Activated naive CD8-positive, alpha-beta T cell treated with anti-CD3 and anti-CD28 coated beads for 36 hours (primary cell): ENCODE data around the gene CNOT1. TPM values are rescaled to one million over a fixed set of nuclear protein-coding genes. Genes with fewer than 3 reads are reported as not detected.

Source experiments
- DNase-seq: peaks from one replicate; pipeline ENCODE4 v3.0.0; 2021
- H3K27ac Mint-ChIP-seq: one replicate; pipeline ENCODE4 v1.8.0; 2022; ENCODE audit warnings: mild to moderate bottlenecking, moderate library complexity, mixed read lengths
- H3K27me3 Mint-ChIP-seq: one replicate; pipeline ENCODE4 v1.8.0; 2022; ENCODE audit warnings: mild to moderate bottlenecking, mixed read lengths
- H3K36me3 Mint-ChIP-seq: one replicate; pipeline ENCODE4 v1.8.0; 2021; ENCODE audit warnings: mild to moderate bottlenecking, mixed read lengths
- H3K4me1 Mint-ChIP-seq: one replicate; pipeline ENCODE4 v1.8.0; 2021; ENCODE audit warnings: mixed read lengths
- H3K4me3 Mint-ChIP-seq: one replicate; pipeline ENCODE4 v1.8.0; 2022; ENCODE audit warnings: mild to moderate bottlenecking, moderate library complexity, mixed read lengths
- H3K9me3 Mint-ChIP-seq: one replicate; pipeline ENCODE4 v1.8.0; 2022; ENCODE audit warnings: mixed read lengths
- total RNA-seq, 2 experiments: library from RNA; stranded (reverse); gene quantifications; one replicate each; pipeline ENCODE4 v1.2.3, GENCODE V29; 2021

Gene CNOT1
- total RNA-seq, 2 experiments from 2014 or later: 295 to 317 TPM

- peak overlapping the region; percentile 60 for H3K27ac Mint-ChIP-seq
Observed at GRCh38 chr16:58519707-58520106, 109.9 kb downstream of the CNOT1 start.

DNA sequence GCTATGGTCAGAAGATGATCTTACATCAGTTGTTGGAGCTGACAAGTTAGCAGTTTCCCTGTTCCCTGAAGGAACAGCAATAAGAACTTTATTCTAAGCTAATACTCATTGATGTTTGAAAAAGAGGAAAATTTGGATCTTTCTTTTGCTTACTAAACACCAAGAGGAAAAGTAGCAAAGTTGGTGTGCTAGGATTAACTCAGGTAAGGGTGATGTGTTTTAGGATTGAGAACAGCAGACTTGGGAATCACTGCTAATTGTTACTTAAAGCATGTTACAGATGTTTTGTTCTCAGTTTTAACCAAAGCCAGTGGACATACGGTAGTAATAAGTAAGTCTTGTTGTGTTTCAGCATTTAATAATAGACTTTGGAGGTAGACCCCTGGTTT, 110.7 kb downstream of the CNOT1 start:
- H3K27me3 Mint-ChIP-seq: no peaks in the 10 kb centered on the region
- peaks cover 36% of the 10 kb centered on the region for H3K4me1 Mint-ChIP-seq
- H3K27ac Mint-ChIP-seq: peak overlapping the region; percentile 64
- no peak overlapping the region for H3K4me3 Mint-ChIP-seq
- H3K36me3 Mint-ChIP-seq: peaks cover 38% of the 10 kb centered on the region
- no peak for DNase-seq
- H3K9me3 Mint-ChIP-seq: no peaks in the 10 kb centered on the region

More at GRCh38 chr16:58519707-58520106, 109.9 kb downstream of the CNOT1 start:
- DNase-seq: no peak
- Mint-ChIP-seq H3K36me3 (peaks cover 41% of the 10 kb centered on the region), H3K4me3 (no peak overlapping the region), H3K27me3 (no peaks in the 10 kb centered on the region), H3K4me1 (peaks cover 34% of the 10 kb centered on the region), H3K9me3 (no peaks in the 10 kb centered on the region)

DNA sequence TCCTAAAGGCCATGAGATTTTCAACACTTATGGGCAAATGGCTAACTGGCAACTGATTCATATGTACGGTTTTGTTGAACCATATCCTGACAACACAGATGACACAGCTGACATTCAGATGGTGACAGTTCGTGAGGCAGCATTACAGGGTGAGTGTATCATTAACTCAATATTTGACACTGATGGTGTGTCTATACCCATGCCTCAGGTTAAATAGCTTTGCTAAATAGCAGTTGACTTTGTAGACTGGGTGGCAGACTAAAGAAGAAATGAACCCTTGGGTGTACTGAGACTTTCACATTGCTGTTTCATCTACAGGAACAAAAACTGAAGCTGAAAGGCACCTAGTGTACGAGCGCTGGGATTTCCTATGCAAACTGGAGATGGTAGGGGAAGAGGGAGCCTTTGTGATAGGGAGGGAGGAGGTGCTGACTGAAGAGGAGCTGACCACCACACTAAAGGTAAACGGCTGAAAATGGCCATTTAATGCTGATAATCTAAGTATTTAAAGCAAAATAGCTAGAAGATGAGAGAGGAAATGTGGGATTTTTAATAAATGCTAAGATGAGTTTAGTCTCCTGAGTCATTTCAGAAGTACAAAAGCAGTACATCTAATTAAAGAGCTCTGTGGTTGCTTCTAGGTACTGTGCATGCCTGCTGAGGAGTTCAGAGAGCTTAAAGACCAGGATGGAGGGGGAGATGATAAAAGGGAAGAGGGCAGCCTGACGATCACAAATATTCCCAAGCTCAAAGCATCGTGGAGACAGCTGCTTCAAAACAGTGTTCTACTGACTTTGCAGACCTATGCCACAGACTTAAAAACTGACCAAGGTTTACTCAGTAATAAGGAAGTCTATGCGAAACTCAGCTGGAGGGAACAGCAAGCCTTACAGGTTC, 111.3 kb downstream of the CNOT1 start:
- peaks cover 37% of the 10 kb centered on the region for H3K4me1 Mint-ChIP-seq
- no peak overlapping the region for H3K4me3 Mint-ChIP-seq
- no peaks in the 10 kb centered on the region for H3K9me3 Mint-ChIP-seq
- DNase-seq: no peak
- no peaks in the 10 kb centered on the region for H3K27me3 Mint-ChIP-seq
- peaks cover 38% of the 10 kb centered on the region for H3K36me3 Mint-ChIP-seq
- H3K27ac Mint-ChIP-seq: peak overlapping the region; percentile 64

DNA sequence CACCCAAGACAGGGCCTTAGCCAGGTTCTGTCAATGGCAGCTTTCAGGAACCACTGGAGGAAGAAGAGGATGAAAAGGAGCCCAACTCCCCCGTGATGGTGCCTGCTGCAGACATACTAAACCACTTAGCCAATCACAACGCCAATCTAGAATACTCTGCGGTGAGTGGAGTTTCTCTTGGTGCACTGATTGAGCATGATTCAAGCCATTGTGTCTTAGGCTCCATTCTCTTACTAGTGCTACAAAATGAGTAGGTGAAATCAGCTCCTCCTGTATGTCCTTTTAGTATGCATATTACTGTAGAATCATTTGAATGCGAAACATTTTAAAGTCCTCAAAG, 112.9 kb downstream of the CNOT1 start:
- Mint-ChIP-seq H3K9me3 (no peaks in the 10 kb centered on the region), H3K4me3 (peak overlapping the region; percentile 78), H3K27me3 (no peaks in the 10 kb centered on the region), H3K36me3 (peaks cover 28% of the 10 kb centered on the region), H3K4me1 (peaks cover 39% of the 10 kb centered on the region), H3K27ac (peak overlapping the region; percentile 35)
- no peak for DNase-seq

DNA sequence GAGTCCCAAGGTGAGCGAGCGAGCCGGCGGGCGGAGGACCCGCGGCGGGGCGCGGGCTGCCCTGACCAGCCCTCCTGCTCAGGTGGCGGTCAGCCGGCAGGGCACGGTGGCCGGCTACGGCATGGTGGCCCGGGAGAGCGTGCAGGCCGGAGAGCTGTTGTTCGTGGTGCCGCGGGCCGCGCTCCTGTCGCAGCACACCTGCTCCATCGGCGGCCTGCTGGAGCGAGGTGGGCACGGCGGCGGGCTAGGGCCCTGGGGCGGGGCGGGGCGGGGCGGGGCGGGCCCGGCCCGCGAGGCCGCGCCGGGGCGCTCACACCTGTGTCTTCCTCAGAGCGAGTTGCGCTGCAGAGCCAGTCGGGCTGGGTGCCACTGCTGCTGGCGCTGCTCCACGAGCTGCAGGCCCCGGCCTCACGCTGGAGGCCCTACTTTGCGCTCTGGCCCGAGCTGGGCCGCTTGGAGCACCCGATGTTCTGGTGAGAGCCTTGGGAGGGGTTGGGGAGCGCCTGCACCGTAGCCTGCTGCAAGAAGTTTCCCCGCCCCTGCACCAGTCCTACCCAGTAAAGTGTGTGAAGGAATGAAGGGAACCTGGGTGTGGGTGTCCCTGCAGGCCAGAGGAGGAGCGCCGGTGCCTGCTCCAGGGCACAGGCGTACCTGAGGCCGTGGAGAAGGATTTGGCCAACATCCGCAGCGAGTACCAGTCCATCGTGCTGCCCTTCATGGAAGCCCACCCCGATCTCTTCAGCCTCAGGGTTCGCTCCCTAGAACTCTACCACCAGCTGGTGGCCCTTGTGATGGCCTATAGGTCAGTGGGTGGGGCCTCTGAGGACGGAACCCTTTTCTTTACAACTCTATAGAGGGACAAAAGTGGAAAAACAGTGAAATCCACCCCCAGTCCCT, 113.5 kb downstream of the CNOT1 start:
- H3K36me3 Mint-ChIP-seq: peaks cover 25% of the 10 kb centered on the region
- no peaks in the 10 kb centered on the region for H3K9me3 Mint-ChIP-seq
- no peaks in the 10 kb centered on the region for H3K27me3 Mint-ChIP-seq
- peak overlapping the region; percentile 96 for H3K4me3 Mint-ChIP-seq
- DNase-seq: peak; percentile 65
- H3K27ac Mint-ChIP-seq: peak overlapping the region; percentile 85
- peaks cover 40% of the 10 kb centered on the region for H3K4me1 Mint-ChIP-seq

DNA sequence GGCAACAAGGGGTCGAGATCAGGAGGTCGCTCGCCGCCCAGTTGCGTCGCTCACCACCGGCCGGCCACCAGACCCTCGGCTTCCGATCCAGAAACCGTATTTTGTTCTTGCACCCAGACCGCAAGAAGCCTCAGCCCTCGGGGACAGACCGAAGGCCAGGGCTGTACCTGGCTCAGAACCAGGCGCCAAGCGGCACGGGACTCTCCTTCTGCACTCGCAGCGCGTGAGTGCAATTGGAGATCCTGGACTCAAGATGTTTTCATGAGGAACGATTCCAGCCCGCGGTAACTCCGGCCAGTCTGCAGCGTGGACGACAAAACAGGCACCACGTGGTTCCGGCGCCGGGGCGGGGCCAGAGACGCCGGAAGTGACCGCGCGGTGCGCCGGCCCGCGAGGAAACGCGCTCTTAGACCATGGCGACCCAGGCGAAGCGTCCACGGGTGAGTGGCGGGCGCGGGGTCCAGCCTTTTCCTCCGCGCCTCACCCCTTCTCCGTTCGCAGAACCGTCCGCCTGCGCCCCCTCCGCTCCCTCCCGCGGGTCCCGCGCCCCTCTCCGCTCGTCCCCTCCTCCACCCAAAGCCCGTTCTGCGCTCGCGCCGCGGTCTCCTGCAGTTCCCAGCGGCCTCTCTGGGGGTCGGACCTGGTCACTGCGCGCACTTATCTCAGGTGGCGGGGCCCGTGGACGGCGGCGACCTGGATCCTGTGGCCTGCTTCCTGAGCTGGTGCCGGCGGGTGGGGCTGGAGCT, 114.3 kb downstream of the CNOT1 start, which contains the start of gene SETD6:
Gene SETD6 (plus strand): TSS at position 393 of the 746 bp plus-strand sequence. CDS start 21 bp downstream, at position 414.
- H3K4me1 Mint-ChIP-seq: peaks cover 40% of the 10 kb centered on the region
- no peaks in the 10 kb centered on the region for H3K9me3 Mint-ChIP-seq
- peak within 1 kb of the TSS; percentile 96 for H3K4me3 Mint-ChIP-seq
- no peaks in the 10 kb centered on the region for H3K27me3 Mint-ChIP-seq
- DNase-seq: peak; percentile 85
- H3K36me3 Mint-ChIP-seq: peaks cover 20% of the 10 kb centered on the region
- H3K27ac Mint-ChIP-seq: peak within 1 kb of the TSS; percentile 85

GRCh38 chr16:58513874-58514273, 115.8 kb downstream of the CNOT1 start:
- H3K4me3 Mint-ChIP-seq: peak overlapping the region; percentile 35
- peaks cover 18% of the 10 kb centered on the region for H3K36me3 Mint-ChIP-seq

DNA sequence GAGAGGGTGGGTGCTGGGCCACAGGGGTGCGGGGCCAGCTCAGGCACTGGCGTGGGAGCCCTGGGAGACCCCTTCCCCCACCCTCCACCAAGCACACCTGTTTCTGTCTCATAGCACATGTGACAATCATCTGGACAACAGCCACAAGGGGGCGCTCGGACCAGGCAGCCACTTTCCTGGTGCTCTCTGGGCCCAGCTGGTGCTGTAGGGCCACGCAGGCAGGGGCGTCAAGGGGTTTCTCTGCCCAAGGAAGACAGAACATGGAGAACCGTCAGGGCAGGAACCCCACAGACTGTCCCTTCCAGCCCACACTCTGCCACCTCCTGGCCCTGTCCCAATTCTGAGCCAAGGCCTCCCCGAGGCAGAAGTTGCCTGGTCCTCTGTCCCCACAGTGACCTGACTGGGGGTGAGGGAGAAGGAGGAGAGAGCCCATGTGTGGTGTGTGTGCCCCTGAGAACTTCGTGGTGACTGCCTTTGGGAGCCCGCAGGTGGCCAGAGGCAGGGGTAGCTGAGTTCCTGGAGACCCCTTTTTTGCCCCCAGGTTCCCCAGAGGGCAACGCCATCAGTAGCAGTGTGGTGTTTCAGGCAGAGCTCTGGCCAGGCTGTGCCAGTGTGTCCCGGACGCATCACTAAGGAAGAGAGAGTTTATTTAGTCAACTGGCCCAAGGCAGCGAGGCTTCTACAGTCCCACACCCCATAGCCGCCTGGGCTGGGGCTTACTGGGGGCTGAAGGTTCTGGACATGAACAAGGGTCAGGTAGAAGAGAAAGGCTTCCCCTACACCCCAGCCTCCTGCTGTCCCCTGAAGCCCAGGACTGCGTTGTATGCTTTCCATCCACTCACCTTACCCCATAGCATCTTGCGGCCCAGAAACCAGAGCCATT, 117.5 kb downstream of the CNOT1 start:
- peaks cover 19% of the 10 kb centered on the region for H3K4me1 Mint-ChIP-seq
- peaks cover 13% of the 10 kb centered on the region for H3K36me3 Mint-ChIP-seq
- no peaks in the 10 kb centered on the region for H3K9me3 Mint-ChIP-seq
- peak; percentile 80 for DNase-seq
- no peak overlapping the region for H3K4me3 Mint-ChIP-seq
- H3K27ac Mint-ChIP-seq: peak overlapping the region; percentile 48
- H3K27me3 Mint-ChIP-seq: no peaks in the 10 kb centered on the region

More at GRCh38 chr16:58513874-58514273, 115.8 kb downstream of the CNOT1 start:
- Mint-ChIP-seq H3K27me3 (no peaks in the 10 kb centered on the region), H3K4me1 (peaks cover 32% of the 10 kb centered on the region), H3K27ac (no peak overlapping the region), H3K9me3 (no peaks in the 10 kb centered on the region)
- no peak for DNase-seq

DNA sequence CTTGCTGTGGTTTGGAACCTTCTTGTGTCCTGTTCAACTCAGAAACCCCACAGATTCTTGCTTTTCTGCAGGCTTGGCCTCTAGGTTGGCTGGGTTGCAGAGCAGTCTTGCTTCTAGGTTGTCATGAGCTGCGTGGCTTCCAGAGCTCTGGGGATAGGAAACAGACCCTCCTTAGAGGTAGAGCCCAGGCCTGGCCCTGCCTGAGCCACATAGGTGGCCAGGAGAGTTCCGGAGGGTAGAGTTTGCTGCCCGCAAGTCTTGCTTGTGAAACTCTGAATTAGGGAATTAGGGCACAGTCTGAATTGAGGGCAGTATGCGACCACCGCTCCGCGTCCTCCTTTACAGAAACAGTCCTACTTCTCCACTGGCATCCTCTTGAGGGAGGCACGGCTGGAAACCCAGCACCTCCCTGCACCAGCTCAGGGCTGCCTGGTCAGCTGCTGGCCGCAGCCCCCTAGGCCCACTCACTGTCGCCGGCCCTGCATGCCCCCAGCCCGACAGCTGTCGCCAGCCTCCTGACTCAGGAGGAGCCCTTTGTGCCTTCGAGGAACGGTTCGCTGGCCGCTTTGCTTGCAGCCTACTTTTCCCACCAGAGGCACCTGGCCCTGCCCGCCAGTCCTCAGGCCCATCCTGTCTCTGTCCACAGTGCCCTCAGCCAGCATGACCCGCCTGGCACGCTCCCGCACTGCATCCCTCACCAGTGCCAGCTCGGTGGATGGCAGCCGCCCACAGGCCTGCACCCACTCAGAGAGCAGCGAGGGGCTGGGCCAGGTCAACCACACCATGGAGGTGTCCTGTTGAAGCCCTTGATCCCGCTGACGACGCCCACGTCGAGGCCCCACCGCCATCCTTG, 118.6 kb downstream of the CNOT1 start:
- H3K27ac Mint-ChIP-seq: peak overlapping the region; percentile 5

DNA sequence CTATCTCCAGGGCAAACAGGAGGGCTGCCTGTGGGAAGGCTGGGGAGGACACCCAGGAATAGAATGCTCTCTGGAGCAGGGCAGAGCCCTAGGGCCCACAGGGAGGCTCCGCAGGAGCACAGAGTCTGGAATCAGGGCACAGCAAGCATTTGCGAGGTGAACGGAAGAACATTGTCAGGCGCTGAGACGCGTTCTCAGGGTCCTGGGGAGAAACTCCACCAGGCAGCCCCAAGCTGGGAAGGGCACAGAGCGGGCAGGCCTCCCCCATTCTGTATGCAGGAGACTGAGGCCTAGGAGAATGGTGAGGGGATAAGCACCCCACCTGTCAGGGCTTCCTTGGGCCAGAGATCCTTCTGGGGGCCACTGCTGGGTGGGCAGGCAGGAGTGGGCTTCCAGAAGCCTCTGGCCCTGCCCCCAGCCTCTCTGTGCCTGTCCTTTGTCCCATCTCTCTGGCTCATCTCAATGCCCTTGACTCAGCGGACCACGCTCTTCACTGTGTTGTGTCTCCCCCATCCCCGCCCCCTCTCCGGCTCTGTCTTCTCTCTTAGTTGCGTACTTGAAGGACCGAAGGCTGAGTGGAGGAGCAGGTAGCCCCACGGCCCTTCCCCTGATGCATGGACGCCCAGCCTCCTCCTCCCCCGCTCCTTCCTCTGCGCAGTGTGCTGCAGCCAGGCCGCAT, 119.4 kb downstream of the CNOT1 start:
- H3K4me3 Mint-ChIP-seq: no peak overlapping the region

More for the DNA sequence above, 118.6 kb downstream of the CNOT1 start:
- H3K27me3 Mint-ChIP-seq: no peaks in the 10 kb centered on the region
- no peak overlapping the region for H3K4me3 Mint-ChIP-seq
- H3K9me3 Mint-ChIP-seq: no peaks in the 10 kb centered on the region
- H3K4me1 Mint-ChIP-seq: peaks cover 10% of the 10 kb centered on the region
- no peak for DNase-seq
- peaks cover 9% of the 10 kb centered on the region for H3K36me3 Mint-ChIP-seq

DNA sequence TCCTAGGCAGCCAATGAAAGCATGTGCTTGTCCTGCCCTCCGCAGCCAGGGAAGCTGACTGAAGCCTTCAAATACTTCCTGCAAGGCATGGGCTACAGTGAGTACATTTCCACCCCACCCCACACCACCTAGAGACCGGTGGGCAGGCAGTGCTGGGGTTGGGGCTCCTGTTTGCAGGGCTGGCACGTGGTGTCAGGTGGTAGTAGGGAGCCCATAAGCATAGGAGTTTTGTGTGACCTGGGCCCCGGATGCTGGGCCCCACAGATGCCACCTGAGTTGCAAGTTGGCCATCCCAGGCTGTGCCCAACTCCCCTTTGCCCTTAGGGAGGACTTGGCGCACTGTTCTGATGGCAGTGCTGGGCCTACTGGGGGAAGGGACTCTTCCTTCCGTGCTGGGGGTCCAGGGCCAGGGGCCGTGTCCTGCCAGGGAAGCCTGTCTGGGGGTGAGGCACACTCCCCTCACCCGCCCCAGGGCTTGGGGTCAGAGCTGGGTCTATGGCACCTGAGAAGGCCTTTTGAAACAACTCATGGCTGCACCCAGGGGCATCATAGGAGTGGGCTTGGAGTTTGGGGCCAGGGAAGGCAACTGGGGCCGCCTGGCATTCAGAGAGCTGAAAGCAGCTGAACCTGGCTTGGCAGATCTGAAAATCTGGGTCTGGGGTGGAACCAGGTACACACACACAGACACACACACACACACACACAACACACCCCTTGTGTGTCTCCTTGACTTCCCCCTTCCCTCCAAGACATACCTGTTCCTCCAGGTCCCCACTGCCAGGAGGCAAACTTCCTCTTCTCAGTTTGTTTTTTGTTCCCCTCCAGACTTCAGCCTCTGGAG, 120.2 kb downstream of the CNOT1 start:
- no peaks in the 10 kb centered on the region for H3K36me3 Mint-ChIP-seq
- no peaks in the 10 kb centered on the region for H3K27me3 Mint-ChIP-seq
- H3K27ac Mint-ChIP-seq: no peak overlapping the region
- DNase-seq: no peak
- peaks cover 6% of the 10 kb centered on the region for H3K4me1 Mint-ChIP-seq
- H3K9me3 Mint-ChIP-seq: no peaks in the 10 kb centered on the region
- no peak overlapping the region for H3K4me3 Mint-ChIP-seq

More for the DNA sequence above, 119.4 kb downstream of the CNOT1 start:
- Mint-ChIP-seq H3K27ac (peak overlapping the region; percentile 5), H3K36me3 (peaks cover 6% of the 10 kb centered on the region), H3K27me3 (no peaks in the 10 kb centered on the region), H3K9me3 (no peaks in the 10 kb centered on the region), H3K4me1 (peaks cover 10% of the 10 kb centered on the region)
- no peak for DNase-seq

GRCh38 chr16:58508671-58509251, 120.9 kb downstream of the CNOT1 start:
- Mint-ChIP-seq H3K27ac (no peak overlapping the region), H3K4me1 (peaks cover 4% of the 10 kb centered on the region), H3K4me3 (no peak overlapping the region), H3K36me3 (no peaks in the 10 kb centered on the region), H3K9me3 (no peaks in the 10 kb centered on the region), H3K27me3 (no peaks in the 10 kb centered on the region)
- DNase-seq: no peak
